WTC11 (cell line): Measurements from ENCODE around the gene MBD3L3. TPM values are rescaled to one million over a fixed set of nuclear protein-coding genes. Genes with fewer than 3 reads are reported as not detected.

Source experiments
- ATAC-seq: fragments of 200-7000 bp; cut with Tn5 transposase; 2 replicates; pipeline ENCODE4 v1.10.0; 2021; ENCODE audit warnings: mild to moderate bottlenecking, moderate library complexity
- CTCF ChIA-PET: fragments of 300-600 bp; sonication (Branson Sonifier 250); formaldehyde crosslinking; loops from one replicate; lab custom pipeline; 2021; ENCODE audit warnings: antibody characterized with exemption; lab: Charles Lee
- POLR2A ChIA-PET: fragments of 350-600 bp; sonication (Branson Sonifier 250); formaldehyde crosslinking; loops from one replicate; lab custom pipeline; 2021; ENCODE audit warnings: antibody characterized with exemption; lab: Charles Lee
- DNase-seq: peaks from one replicate; pipeline ENCODE4 v3.0.0; 2021; ENCODE audit warnings: low spot score
- H3K27ac Mint-ChIP-seq: 2 replicates; pipeline ENCODE4 v1.8.0; 2021; ENCODE audit warnings: mixed read lengths
- H3K27me3 Mint-ChIP-seq: 2 replicates; pipeline ENCODE4 v1.8.0; 2021; ENCODE audit warnings: low read depth, mild to moderate bottlenecking, moderate library complexity, mixed read lengths
- H3K36me3 Mint-ChIP-seq: 2 replicates; pipeline ENCODE4 v1.8.0; 2021; ENCODE audit warnings: mixed read lengths
- H3K4me1 Mint-ChIP-seq: 2 replicates; pipeline ENCODE4 v1.8.0; 2022; ENCODE audit warnings: mixed read lengths
- H3K4me3 Mint-ChIP-seq: 2 replicates; pipeline ENCODE4 v1.8.0; 2021; ENCODE audit warnings: mild to moderate bottlenecking, moderate library complexity, mixed read lengths
- H3K9me3 Mint-ChIP-seq: 2 replicates; pipeline ENCODE4 v1.8.0; 2021; ENCODE audit warnings: mixed read lengths
- ARID4B ChIP-seq: sonication (generic); formaldehyde crosslinking; IDR thresholded peaks from 2 replicates; pipeline ENCODE4 v1.8.0; 2023; ENCODE audit warnings: missing genetic modification reagents, mild to moderate bottlenecking, borderline replicate concordance
- ATF1 ChIP-seq: sonication (generic); formaldehyde crosslinking; IDR thresholded peaks from 2 replicates; pipeline ENCODE4 v1.8.1; 2023; ENCODE audit warnings: mild to moderate bottlenecking, moderate library complexity, missing genetic modification reagents
- ATF2 ChIP-seq: sonication (generic); formaldehyde crosslinking; IDR thresholded peaks from 2 replicates; pipeline ENCODE4 v1.8.1; 2022; ENCODE audit warnings: low read depth, missing genetic modification reagents, borderline replicate concordance
- CDX4 ChIP-seq: fragments of 250-450 bp; sonication (Bioruptor Pico); IDR thresholded peaks from 2 replicates; pipeline ENCODE4 v1.9.0; 2021; ENCODE audit warnings: moderate library complexity, mild to moderate bottlenecking, inconsistent platforms, borderline replicate concordance
- CREB1 ChIP-seq: sonication (generic); formaldehyde crosslinking; IDR thresholded peaks from 2 replicates; pipeline ENCODE4 v1.8.0; 2023; ENCODE audit warnings: mild to moderate bottlenecking, missing genetic modification reagents
- CREM ChIP-seq: sonication (generic); formaldehyde crosslinking; IDR thresholded peaks from 2 replicates; pipeline ENCODE4 v1.8.1; 2022; ENCODE audit warnings: mild to moderate bottlenecking, missing genetic modification reagents, moderate library complexity
- FOXK1 ChIP-seq: sonication (generic); formaldehyde crosslinking; IDR thresholded peaks from 2 replicates; pipeline ENCODE4 v1.8.0; 2022; ENCODE audit warnings: mild to moderate bottlenecking, moderate library complexity, missing genetic modification reagents
- IRF1 ChIP-seq: sonication (generic); formaldehyde crosslinking; IDR thresholded peaks from 2 replicates; pipeline ENCODE4 v1.8.0; 2023; ENCODE audit warnings: missing genetic modification reagents
- JUN ChIP-seq: sonication (generic); formaldehyde crosslinking; IDR thresholded peaks from 2 replicates; pipeline ENCODE4 v1.8.0; 2023; ENCODE audit warnings: mild to moderate bottlenecking, missing genetic modification reagents
- NFATC4 ChIP-seq: fragments of 250-450 bp; sonication (Bioruptor Pico); IDR thresholded peaks from 2 replicates; pipeline ENCODE4 v1.9.0; 2021; ENCODE audit warnings: mild to moderate bottlenecking
- NR2C2 ChIP-seq: sonication (generic); formaldehyde crosslinking; IDR thresholded peaks from 2 replicates; pipeline ENCODE4 v1.8.0; 2022; ENCODE audit warnings: mild to moderate bottlenecking, missing genetic modification reagents
- SMAD3 ChIP-seq: sonication (generic); formaldehyde crosslinking; IDR thresholded peaks from 2 replicates; pipeline ENCODE4 v1.8.0; 2022; ENCODE audit warnings: missing genetic modification reagents, mild to moderate bottlenecking, borderline replicate concordance
- SOX15 ChIP-seq: fragments of 250-450 bp; sonication (Bioruptor Pico); IDR thresholded peaks from 2 replicates; pipeline ENCODE4 v1.9.0; 2021; ENCODE audit warnings: mild to moderate bottlenecking
- SP1 ChIP-seq: sonication (generic); formaldehyde crosslinking; conservative IDR thresholded peaks from 2 replicates; pipeline ENCODE4 v1.8.1; 2022; ENCODE audit warnings: missing genetic modification reagents
- STAT6 ChIP-seq: sonication (generic); formaldehyde crosslinking; conservative IDR thresholded peaks from 2 replicates; pipeline ENCODE4 v1.8.1; 2023; ENCODE audit warnings: mild to moderate bottlenecking, low read depth, missing genetic modification reagents, moderate library complexity
- TCF7 ChIP-seq: sonication (generic); formaldehyde crosslinking; IDR thresholded peaks from 2 replicates; pipeline ENCODE4 v1.8.0; 2022; ENCODE audit warnings: mild to moderate bottlenecking, low read depth, missing genetic modification reagents, moderate library complexity
- TEAD1 ChIP-seq: sonication (generic); formaldehyde crosslinking; IDR thresholded peaks from 2 replicates; pipeline ENCODE4 v1.8.0; 2022; ENCODE audit warnings: mild to moderate bottlenecking, missing genetic modification reagents
- ZNF425 ChIP-seq: fragments of 250-450 bp; sonication (Bioruptor Pico); conservative IDR thresholded peaks from 2 replicates; pipeline ENCODE4 v1.9.0; 2021; ENCODE audit warnings: mild to moderate bottlenecking
- ZNF512 ChIP-seq: sonication (generic); formaldehyde crosslinking; IDR thresholded peaks from 2 replicates; pipeline ENCODE4 v1.8.1; 2022; ENCODE audit warnings: missing genetic modification reagents, borderline replicate concordance
- total RNA-seq: library from RNA; stranded (reverse); gene quantifications from 3 replicates; pipeline ENCODE4 v1.2.3, GENCODE V29; 2021

Gene MBD3L3
- total RNA-seq, 1 experiment from 2014 or later: not detected

GRCh38 chr19:7068599-7068998 is 10.1 kb upstream of the MBD3L3 start:
- H3K27me3 Mint-ChIP-seq: no peaks in the 10 kb centered on the region
- peaks cover 23% of the 10 kb centered on the region for H3K36me3 Mint-ChIP-seq
- CTCF ChIA-PET: interaction anchor here (0.5 to 1.5 kb wide), 6 partner anchors 31 to 720 kb away, joined by 3 to 11 read pairs (median 5); a partner anchor contains a TSS
- TF ChIP-seq TCF7 (CRISPR knock-in tag) (no peak), ZNF512 (CRISPR knock-in tag) (no peak), ATF2 (no peak), SMAD3 (CRISPR knock-in tag) (no peak), SOX15 (CRISPR knock-in tag) (no peak), ZNF425 (no peak), FOXK1 (CRISPR knock-in tag) (no peak), ATF1 (CRISPR knock-in tag) (no peak), CDX4 (CRISPR knock-in tag) (no peak), NFATC4 (CRISPR knock-in tag) (no peak), ARID4B (no peak), STAT6 (no peak), CREM (no peak), SP1 (CRISPR knock-in tag) (no peak), TEAD1 (no peak), IRF1 (CRISPR knock-in tag) (no peak), JUN (CRISPR knock-in tag) (no peak), CREB1 (CRISPR knock-in tag) (no peak), NR2C2 (no peak)
- peaks cover 41% of the 10 kb centered on the region for H3K9me3 Mint-ChIP-seq
- no peak for ATAC-seq
- no peak for DNase-seq
- POLR2A ChIA-PET: interaction anchor here (0.6 to 0.7 kb wide), 2 partner anchors 31 to 105 kb away, joined by 3 to 4 read pairs; no protein-coding TSS in a partner anchor
- peak overlapping the region; percentile 94 for H3K4me3 Mint-ChIP-seq
- H3K4me1 Mint-ChIP-seq: no peaks in the 10 kb centered on the region
- no peak overlapping the region for H3K27ac Mint-ChIP-seq
